ENCODE measurements around the gene ZFP62. TPM values are rescaled to one million over a fixed set of nuclear protein-coding genes. Genes with fewer than 3 reads are reported as not detected.

Gene ZFP62
- total RNA-seq, 2 experiments from 2014 or later = 58.4 to 79.1 TPM

DNA sequence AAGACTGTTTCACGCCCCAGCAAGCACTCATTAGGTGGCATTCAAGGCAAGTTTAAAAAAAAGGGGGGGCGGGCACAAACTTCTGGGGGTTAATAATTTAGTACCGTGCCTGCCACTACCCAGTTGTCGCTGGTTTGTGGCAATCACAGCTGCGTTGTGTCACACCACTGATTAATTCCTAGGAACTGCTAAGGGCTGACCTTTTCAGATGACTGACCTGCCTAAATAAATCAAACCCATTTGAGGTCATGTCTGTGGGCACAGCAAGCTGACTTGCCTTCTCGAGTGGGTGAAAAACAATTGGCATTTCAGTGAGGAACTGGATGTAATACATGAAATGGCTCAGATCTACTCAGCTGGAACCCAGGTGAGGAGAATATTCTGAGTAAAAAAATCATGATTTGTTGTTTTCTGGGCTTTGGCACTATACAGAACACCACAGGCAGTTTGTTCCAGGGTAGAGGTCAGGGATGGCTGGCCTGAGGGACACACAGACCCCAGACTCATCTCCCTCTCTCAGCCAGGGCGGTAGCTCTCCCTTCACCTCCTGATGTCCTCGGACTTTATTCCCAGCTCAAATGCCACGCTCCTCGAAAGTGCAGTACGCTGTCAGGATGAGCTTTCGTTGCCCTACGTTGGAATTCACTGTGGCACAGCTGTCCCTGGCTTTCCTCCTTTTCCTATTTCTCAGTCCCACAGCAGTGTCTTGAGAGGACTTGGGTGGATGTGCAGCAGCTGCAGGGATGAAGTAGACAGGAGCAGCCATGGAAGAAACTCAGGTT, 43.0 kb downstream of the ZFP62 start:
- H3K9me2 ChIP-seq (ENCODE audit: insufficient read depth, low read length) = no peaks in the 10 kb centered on the region
- intact Hi-C loops (cut with micrococcal nuclease; ENCODE audit: unreplicated experiment) = loop anchor here (5.0 kb wide), 1 partner anchor 354 kb away; no protein-coding TSS in a partner anchor
- H3K27ac ChIP-seq (ENCODE audit: low read depth, low read length, poor library complexity, severe bottlenecking) = peak overlapping the region; percentile 79
- TF ChIP-seq, protein P1, sequence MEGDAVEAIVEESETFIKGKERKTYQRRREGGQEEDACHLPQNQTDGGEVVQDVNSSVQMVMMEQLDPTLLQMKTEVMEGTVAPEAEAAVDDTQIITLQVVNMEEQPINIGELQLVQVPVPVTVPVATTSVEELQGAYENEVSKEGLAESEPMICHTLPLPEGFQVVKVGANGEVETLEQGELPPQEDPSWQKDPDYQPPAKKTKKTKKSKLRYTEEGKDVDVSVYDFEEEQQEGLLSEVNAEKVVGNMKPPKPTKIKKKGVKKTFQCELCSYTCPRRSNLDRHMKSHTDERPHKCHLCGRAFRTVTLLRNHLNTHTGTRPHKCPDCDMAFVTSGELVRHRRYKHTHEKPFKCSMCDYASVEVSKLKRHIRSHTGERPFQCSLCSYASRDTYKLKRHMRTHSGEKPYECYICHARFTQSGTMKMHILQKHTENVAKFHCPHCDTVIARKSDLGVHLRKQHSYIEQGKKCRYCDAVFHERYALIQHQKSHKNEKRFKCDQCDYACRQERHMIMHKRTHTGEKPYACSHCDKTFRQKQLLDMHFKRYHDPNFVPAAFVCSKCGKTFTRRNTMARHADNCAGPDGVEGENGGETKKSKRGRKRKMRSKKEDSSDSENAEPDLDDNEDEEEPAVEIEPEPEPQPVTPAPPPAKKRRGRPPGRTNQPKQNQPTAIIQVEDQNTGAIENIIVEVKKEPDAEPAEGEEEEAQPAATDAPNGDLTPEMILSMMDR (conservative IDR thresholded peaks at IDR 0.05; ENCODE audit: low read length) = no peak
- TF ChIP-seq EZH2phosphoT487 (IDR thresholded peaks at IDR 0.05; ENCODE audit: borderline replicate concordance, low read depth, low read length) = no peak
- H2AFZ ChIP-seq (ENCODE audit: low read length) = peak overlapping the region; percentile 90
- no peaks in the 10 kb centered on the region for H3K36me3 ChIP-seq (ENCODE audit: insufficient read depth, low read length)
- peak overlapping the region; percentile 73 for H3K4me2 ChIP-seq (ENCODE audit: low read length)
- no TSS peak for BruUV-seq (replicated peaks)
- DNase-seq (ENCODE audit: low spot score) = peak; percentile 55
- ChIA-PET POLR2A (interaction anchor here (0.7 to 4.3 kb wide), 13 partner anchors 9 to 374 kb away, joined by 3 to 37 read pairs (median 4); no protein-coding TSS in a partner anchor), CTCF (ENCODE audit: unreplicated experiment) (interaction anchor here (1.5 kb wide), 2 partner anchors 12 to 15 kb away, joined by 4 to 6 read pairs; no protein-coding TSS in a partner anchor)
- peak overlapping the region; percentile 44 for H3K4me3 ChIP-seq (ENCODE audit: low read depth, low read length, poor library complexity, severe bottlenecking)
- no peaks in the 10 kb centered on the region for H3K9me3 ChIP-seq (ENCODE audit: low read length)
- peaks cover 95% of the 10 kb centered on the region for H3K4me1 ChIP-seq (ENCODE audit: insufficient read depth, low read length, poor library complexity, severe bottlenecking)
- H3K79me2 ChIP-seq (ENCODE audit: insufficient read depth, low read depth, low read length) = no peaks in the 10 kb centered on the region; the same call in 1 of the 2 replicates
- H4K20me1 ChIP-seq (ENCODE audit: insufficient read depth, low read length) = no peaks in the 10 kb centered on the region

DNA sequence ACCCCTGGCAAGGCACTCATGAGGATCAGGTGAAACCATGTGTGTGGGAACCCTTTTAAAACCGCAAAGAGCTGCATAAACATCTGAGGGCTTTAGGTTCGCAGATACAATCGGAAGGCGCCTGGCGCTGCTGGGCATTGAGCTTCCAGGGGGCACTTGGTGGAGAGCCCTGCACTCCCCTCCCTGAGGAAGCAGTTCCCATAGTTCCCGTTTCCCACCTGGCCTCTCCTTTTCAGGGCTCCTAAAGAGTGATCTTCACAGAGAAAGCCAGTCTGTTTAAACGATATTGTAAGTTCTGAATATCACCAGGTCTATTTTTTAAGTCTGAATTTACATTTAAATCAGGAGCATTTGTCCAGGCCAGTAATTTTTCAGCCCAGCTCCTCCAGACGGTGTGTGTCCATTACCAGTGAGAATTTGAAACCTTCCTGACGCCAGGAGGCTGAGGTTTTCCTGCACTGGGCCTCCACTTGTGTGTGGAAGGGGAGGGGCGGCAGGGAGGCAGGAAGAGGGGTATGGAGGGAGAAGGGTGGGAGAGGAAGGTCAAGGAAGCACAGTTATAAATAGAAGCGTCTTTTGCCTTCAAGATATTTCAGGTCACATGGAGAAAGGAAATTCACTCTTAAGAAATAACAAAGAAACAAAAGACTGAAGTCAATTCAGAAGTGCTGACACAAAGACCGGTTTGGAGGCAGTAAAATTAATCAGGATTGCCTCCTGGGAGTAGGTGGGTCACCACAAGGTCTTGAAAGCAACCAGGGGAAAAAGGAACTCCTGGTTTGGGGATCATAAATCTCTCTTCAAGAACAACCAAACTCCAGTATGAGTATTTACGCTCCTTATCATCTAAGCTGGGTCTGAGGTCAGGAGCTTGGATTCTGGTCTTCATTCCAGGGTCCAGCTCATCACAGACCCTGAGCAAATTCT, 44.2 kb downstream of the ZFP62 start:
- H2AFZ ChIP-seq (ENCODE audit: low read length) = peak overlapping the region; percentile 90
- no peak for TF ChIP-seq EZH2phosphoT487 (IDR thresholded peaks at IDR 0.05; ENCODE audit: borderline replicate concordance, low read depth, low read length)
- TF ChIP-seq, protein P1 (conservative IDR thresholded peaks at IDR 0.05; ENCODE audit: low read length) = no peak
- CTCF ChIA-PET (ENCODE audit: unreplicated experiment) = interaction anchor here (1.2 kb wide), 1 partner anchor 10 kb away, joined by 5 read pairs; no protein-coding TSS in a partner anchor
- H3K9me2 ChIP-seq (ENCODE audit: insufficient read depth, low read length) = no peaks in the 10 kb centered on the region
- intact Hi-C loops (cut with micrococcal nuclease; ENCODE audit: unreplicated experiment) = loop anchor here (5.0 kb wide), 1 partner anchor 355 kb away; no protein-coding TSS in a partner anchor
- DNase-seq (ENCODE audit: low spot score) = no peak
- POLR2A ChIA-PET = interaction anchor here (0.6 to 4.3 kb wide), 7 partner anchors 9 to 41 kb away, joined by 3 to 37 read pairs (median 5); no protein-coding TSS in a partner anchor
- H3K4me3 ChIP-seq (ENCODE audit: low read depth, low read length, poor library complexity, severe bottlenecking) = peak overlapping the region; percentile 44
- peak overlapping the region; percentile 73 for H3K4me2 ChIP-seq (ENCODE audit: low read length)
- H3K4me1 ChIP-seq (ENCODE audit: insufficient read depth, low read length, poor library complexity, severe bottlenecking) = peaks cover 98% of the 10 kb centered on the region
- no peaks in the 10 kb centered on the region for H3K9me3 ChIP-seq (ENCODE audit: low read length)
- no TSS peak for BruUV-seq (replicated peaks)
- peak overlapping the region; percentile 79 for H3K27ac ChIP-seq (ENCODE audit: low read depth, low read length, poor library complexity, severe bottlenecking)
- peaks cover 2% of the 10 kb centered on the region; the same call in 1 of the 2 replicates for H3K79me2 ChIP-seq (ENCODE audit: insufficient read depth, low read depth, low read length)
- no peaks in the 10 kb centered on the region for H4K20me1 ChIP-seq (ENCODE audit: insufficient read depth, low read length)
- no peaks in the 10 kb centered on the region for H3K36me3 ChIP-seq (ENCODE audit: insufficient read depth, low read length)
